ENCODE data around the gene DMRTB1. TPM values are rescaled to one million over a fixed set of nuclear protein-coding genes. Genes with fewer than 3 reads are reported as not detected.

The DMRTB1 gene
- polyA plus RNA-seq, 3 donors: not detected

GRCh38 chr1:53482441-53483153, 23.4 kb downstream of the DMRTB1 start:
- Histone ChIP-seq H3K79me2 (ENCODE audit: insufficient read depth, low read length) (no peaks in the 10 kb centered on the region), H3K36me3 (replicated peaks in 1 of 2; ENCODE audit: control insufficient read depth in 1 of 2, insufficient read depth in 2 of 2, low read length in 2 of 2) (no peaks in the 10 kb centered on the region), H2AFZ (ENCODE audit: insufficient read depth, low read depth, low read length, poor library complexity, severe bottlenecking) (no peak overlapping the region), H3K27me3 (ENCODE audit: control insufficient read depth in 2 of 2, insufficient read depth in 2 of 2, low read length in 2 of 2) (no peaks in the 10 kb centered on the region), H3K27ac (ENCODE audit: low read depth in 1 of 2, low read length in 2 of 2) (no peak overlapping the region), H3K4me1 (ENCODE audit: control insufficient read depth in 1 of 2, insufficient read depth in 2 of 2, low read length in 2 of 2) (no peaks in the 10 kb centered on the region), H3K4me3 (replicated peaks in 1 of 3; ENCODE audit: low read depth in 2 of 3, low read length in 3 of 3) (no peak overlapping the region), H3K9ac (ENCODE audit: insufficient read depth, low read length, poor library complexity, severe bottlenecking) (no peak overlapping the region), H3K9me3 (replicated peaks in 1 of 2; ENCODE audit: control insufficient read depth in 1 of 2, insufficient read depth in 1 of 2, low read length in 2 of 2) (no peaks in the 10 kb centered on the region), H4K20me1 (ENCODE audit: insufficient read depth, low read length) (no peaks in the 10 kb centered on the region), H3K4me2 (replicated peaks; ENCODE audit: extremely low read depth, low read length, poor library complexity, severe bottlenecking) (no peak overlapping the region)
- no peak for DNase-seq
- whole genome bisulfite sequencing (ENCODE audit: insufficient coverage): 93% methylated on average over 14 of the region's 14 CpGs
- Mint-ChIP-seq H3K4me3 (no peak overlapping the region), H3K27me3 (ENCODE audit: low read depth in 3 of 3) (peaks cover 4 to 10% (median 6%) of the 10 kb centered on the region in 3 donors), H3K36me3 (no peaks in the 10 kb centered on the region), H3K4me1 (peaks cover 3% of the 10 kb centered on the region), H3K9me3 (no peaks in the 10 kb centered on the region), H3K27ac (no peak overlapping the region)
- TF ChIP-seq, protein P1, sequence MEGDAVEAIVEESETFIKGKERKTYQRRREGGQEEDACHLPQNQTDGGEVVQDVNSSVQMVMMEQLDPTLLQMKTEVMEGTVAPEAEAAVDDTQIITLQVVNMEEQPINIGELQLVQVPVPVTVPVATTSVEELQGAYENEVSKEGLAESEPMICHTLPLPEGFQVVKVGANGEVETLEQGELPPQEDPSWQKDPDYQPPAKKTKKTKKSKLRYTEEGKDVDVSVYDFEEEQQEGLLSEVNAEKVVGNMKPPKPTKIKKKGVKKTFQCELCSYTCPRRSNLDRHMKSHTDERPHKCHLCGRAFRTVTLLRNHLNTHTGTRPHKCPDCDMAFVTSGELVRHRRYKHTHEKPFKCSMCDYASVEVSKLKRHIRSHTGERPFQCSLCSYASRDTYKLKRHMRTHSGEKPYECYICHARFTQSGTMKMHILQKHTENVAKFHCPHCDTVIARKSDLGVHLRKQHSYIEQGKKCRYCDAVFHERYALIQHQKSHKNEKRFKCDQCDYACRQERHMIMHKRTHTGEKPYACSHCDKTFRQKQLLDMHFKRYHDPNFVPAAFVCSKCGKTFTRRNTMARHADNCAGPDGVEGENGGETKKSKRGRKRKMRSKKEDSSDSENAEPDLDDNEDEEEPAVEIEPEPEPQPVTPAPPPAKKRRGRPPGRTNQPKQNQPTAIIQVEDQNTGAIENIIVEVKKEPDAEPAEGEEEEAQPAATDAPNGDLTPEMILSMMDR (IDR thresholded peaks at IDR 0.05): no peak
- intact Hi-C loops (cut with micrococcal nuclease): no loop called here

- H4K20me1 ChIP-seq (ENCODE audit: insufficient read depth, low read length): no peaks in the 10 kb centered on the region
- no peaks in the 10 kb centered on the region for H3K9me3 Mint-ChIP-seq
- H3K9ac ChIP-seq (ENCODE audit: insufficient read depth, low read length, poor library complexity, severe bottlenecking): no peak overlapping the region
- H3K27me3 Mint-ChIP-seq (ENCODE audit: low read depth in 3 of 3): peaks cover 6 to 10% (median 6%) of the 10 kb centered on the region in 3 donors
- intact Hi-C loops (cut with micrococcal nuclease): no loop called here
- H3K27me3 ChIP-seq (ENCODE audit: control insufficient read depth in 2 of 2, insufficient read depth in 2 of 2, low read length in 2 of 2): no peaks in the 10 kb centered on the region
- H3K4me3 ChIP-seq (replicated peaks in 1 of 3; ENCODE audit: low read depth in 2 of 3, low read length in 3 of 3): no peak overlapping the region
- H3K27ac ChIP-seq (ENCODE audit: low read depth in 1 of 2, low read length in 2 of 2): no peak overlapping the region
- 95% methylated on average over 2 of the region's 9 CpGs for WGBS (ENCODE audit: insufficient coverage)
- H3K4me2 ChIP-seq (replicated peaks; ENCODE audit: extremely low read depth, low read length, poor library complexity, severe bottlenecking): no peak overlapping the region
- H3K79me2 ChIP-seq (ENCODE audit: insufficient read depth, low read length): no peaks in the 10 kb centered on the region
- H2AFZ ChIP-seq (ENCODE audit: insufficient read depth, low read depth, low read length, poor library complexity, severe bottlenecking): no peak overlapping the region
- H3K4me1 Mint-ChIP-seq: peaks cover 3% of the 10 kb centered on the region
- no peaks in the 10 kb centered on the region for H3K9me3 ChIP-seq (replicated peaks in 1 of 2; ENCODE audit: control insufficient read depth in 1 of 2, insufficient read depth in 1 of 2, low read length in 2 of 2)
- H3K4me1 ChIP-seq (ENCODE audit: control insufficient read depth in 1 of 2, insufficient read depth in 2 of 2, low read length in 2 of 2): no peaks in the 10 kb centered on the region
- TF ChIP-seq, protein P1 (IDR thresholded peaks at IDR 0.05): no peak
- no peaks in the 10 kb centered on the region for H3K36me3 ChIP-seq (replicated peaks in 1 of 2; ENCODE audit: control insufficient read depth in 1 of 2, insufficient read depth in 2 of 2, low read length in 2 of 2)
- no peak overlapping the region for H3K4me3 Mint-ChIP-seq
- DNase-seq: no peak
- no peak overlapping the region for H3K27ac Mint-ChIP-seq
- H3K36me3 Mint-ChIP-seq: no peaks in the 10 kb centered on the region
These were observed 24.0 kb downstream of the DMRTB1 start for GRCh38 chr1:53483170-53483569.
